Urinary bladder (tissue), 4 donors: ENCODE measurements around the gene NPPA. TPM values are rescaled to one million over a fixed set of nuclear protein-coding genes. Genes with fewer than 3 reads are reported as not detected.

Experiments used
- DNase-seq: peaks from one replicate; pipeline ENCODE4 v3.0.0-alpha.2; 2015; ENCODE audit errors: extremely low spot score
- H3K27ac ChIP-seq: one replicate; pipeline ENCODE4 v1.5.1; 2013; ENCODE audit warnings: low read depth, mild to moderate bottlenecking, moderate library complexity
- H3K36me3 ChIP-seq: one replicate; pipeline ENCODE4 v1.6.1; 2013; ENCODE audit warnings: mild to moderate bottlenecking, moderate library complexity; ENCODE audit not compliant: insufficient read depth
- H3K4me1 ChIP-seq: one replicate; pipeline ENCODE4 v1.6.1; 2013; ENCODE audit warnings: mild to moderate bottlenecking, moderate library complexity; ENCODE audit not compliant: insufficient read depth
- H3K4me3 ChIP-seq: one replicate; pipeline ENCODE4 v1.5.1; 2013; ENCODE audit warnings: low read depth, low read length
- WGBS: extraction: QIAGEN DNeasy Blood & Tissue Kit; methylation state at CpG from one replicate; pipeline ENCODE4 v1.1.7; 2013; 5-methylcytosine and 5-hydroxymethylcytosine counted together
- polyA plus RNA-seq: library from polyadenylated mRNA; stranded (reverse); fragments of 200-250 nt; gene quantifications from one replicate; pipeline ENCODE4 v1.2.3, GENCODE V29; 2013
- total RNA-seq: library from RNA; depleted of rRNA; stranded (reverse); fragments of >200 nt; gene quantifications from one replicate; pipeline ENCODE4 v1.2.3, GENCODE V29; 2014
- donor health status: healthy with polysubstance abuse.
- donor health status: healthy.

NPPA gene
- total and polyA plus RNA-seq, 2 donors = 1.0 TPM; not detected in 1

DNA sequence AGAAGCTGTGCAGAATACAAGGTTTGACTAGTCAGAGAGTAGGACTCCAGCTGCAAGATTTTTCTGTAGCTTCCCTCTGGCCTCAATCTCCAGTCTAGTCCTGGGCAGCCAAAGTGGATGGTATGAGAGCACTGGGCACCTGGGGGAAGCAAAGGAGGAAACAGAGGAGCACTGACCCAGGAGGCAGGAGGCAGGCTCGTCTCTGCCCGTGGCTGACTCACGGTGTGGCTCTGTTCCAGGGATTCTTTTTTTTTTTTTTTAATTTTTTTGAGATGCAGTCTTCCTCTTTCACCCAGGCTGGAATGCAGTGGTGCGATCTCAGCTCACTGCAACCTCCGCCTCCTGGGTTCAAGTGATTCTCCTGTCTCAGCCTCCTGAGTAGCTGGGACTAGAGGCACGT, 15.3 kb upstream of the NPPA start:
- DNase-seq = no peak
- H3K4me3 ChIP-seq = no peak overlapping the region
- H3K36me3 ChIP-seq = no peaks in the 10 kb centered on the region
- 37% methylated on average over 6 of the region's 6 CpGs for WGBS
- no peaks in the 10 kb centered on the region for H3K4me1 ChIP-seq
- no peak overlapping the region for H3K27ac ChIP-seq

DNA sequence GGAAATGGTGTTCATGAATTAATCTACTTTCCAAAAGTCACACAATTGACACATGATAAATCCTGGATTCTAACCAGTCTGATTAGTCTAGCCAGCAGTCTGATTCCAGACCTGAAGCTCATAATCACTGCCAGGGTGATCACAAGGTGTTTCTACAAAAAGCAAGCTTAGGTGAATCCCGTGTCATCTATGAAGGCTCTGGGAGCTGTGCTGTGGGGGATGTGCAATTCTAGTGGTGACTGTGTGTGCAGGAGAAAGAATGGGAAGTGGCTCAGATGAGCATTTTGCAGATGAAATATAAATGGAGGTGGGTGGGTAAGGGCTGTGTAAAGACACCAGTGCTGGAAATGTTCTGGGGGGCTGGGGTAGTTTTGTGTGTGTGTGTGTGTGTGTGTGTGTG, 13.0 kb upstream of the NPPA start:
- no peak for DNase-seq
- no peaks in the 10 kb centered on the region for H3K36me3 ChIP-seq
- WGBS = 62% methylated on average over 1 of the region's 1 CpG
- H3K4me3 ChIP-seq = no peak overlapping the region
- H3K4me1 ChIP-seq = no peaks in the 10 kb centered on the region
- H3K27ac ChIP-seq = no peak overlapping the region

DNA sequence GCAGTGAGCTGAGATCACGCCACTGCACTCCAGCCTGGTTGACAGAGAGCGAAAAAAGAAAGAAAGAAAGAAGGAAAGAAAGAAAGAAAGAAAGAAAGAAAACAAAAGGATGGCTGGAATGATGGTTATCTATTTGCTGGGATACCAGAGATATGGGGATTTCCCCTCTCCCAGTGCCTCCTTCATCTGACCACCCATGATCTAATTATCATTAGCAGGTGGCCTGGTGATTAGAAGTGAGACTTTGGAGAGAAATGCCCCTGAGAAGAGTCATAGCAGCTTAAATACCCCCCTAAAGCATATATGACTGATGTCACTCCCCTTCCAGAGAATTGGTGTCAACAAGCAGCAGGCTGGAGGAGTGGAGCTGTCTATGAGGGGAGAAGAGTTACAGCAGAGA, 12.5 kb upstream of the NPPA start:
- Histone ChIP-seq H3K4me3 (no peak overlapping the region), H3K27ac (no peak overlapping the region), H3K4me1 (no peaks in the 10 kb centered on the region), H3K36me3 (no peaks in the 10 kb centered on the region)
- 49% methylated on average over 2 of the region's 2 CpGs for WGBS
- no peak for DNase-seq

DNA sequence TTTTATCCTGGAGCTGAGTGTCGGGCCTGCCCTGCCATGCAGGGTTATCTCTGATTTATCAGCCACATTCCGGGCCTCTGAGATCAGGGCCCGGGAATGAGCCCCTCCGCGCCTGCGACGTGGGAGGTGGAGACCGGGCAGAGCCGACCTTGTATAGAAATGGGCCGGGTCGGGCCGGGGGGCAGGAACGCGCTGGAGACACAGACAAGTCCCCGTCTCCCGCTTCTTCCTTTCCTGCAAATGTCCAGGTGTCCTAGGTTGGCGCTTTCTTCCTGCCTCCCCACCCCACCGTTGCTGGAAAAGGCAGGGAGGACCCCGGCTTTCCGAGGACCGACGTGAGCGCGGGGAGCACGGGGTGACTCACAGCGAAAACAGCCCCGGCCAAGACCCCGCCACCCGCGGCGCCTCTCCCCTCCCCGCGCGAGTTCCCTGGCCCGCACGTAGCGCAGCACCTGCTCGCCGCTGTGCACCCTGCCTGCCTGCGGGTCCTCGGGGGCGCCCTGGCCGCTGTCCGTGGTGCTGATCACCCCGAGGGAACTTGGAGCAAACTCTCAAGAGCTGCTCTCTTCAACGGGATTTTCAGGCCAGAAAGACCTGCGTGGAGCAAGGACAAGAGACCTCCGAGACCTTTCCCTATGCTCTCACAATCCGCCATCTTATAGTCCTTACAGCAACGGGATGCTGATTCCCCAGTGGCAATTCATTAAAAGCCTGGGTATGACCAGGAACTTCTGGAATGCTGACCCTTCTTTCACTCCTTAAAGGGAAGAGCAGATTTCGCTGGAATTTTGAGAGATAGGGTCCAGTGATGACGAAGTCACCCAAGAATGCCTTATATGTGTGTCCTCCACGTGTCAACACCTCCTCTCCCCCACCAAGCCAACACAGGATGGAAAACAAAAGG, 11.6 kb upstream of the NPPA start:
- Histone ChIP-seq H3K4me1 (no peaks in the 10 kb centered on the region), H3K4me3 (no peak overlapping the region), H3K27ac (no peak overlapping the region), H3K36me3 (no peaks in the 10 kb centered on the region)
- 3% methylated on average over 53 of the region's 53 CpGs for WGBS
- DNase-seq = no peak

DNA sequence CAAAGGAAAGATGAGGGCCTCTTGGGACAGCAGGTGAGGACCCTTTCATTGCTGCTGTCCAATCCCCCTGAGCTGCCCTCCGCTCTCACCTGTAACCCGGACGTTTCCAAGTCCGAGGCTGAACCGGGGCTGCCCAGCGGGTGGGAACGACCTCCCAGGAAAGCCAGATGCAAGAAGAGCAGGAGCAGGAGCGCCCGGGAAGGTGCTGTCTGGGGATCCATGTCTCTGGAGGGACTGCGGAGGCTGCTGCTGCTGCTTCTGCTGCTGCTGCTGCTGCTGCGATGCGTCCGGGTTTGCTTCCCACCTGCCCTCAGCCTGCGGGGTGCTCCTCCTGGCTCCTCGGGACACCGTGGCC, 11.0 kb upstream of the NPPA start, which contains the start of gene NPPB:
Gene NPPB, minus strand, starts transcription at position 333 of the 355 bp plus-strand sequence. Its CDS starts 112 bp downstream, at position 221.
- Histone ChIP-seq H3K36me3 (no peaks in the 10 kb centered on the region), H3K4me1 (no peaks in the 10 kb centered on the region), H3K4me3 (no peak within 1 kb of the TSS), H3K27ac (no peak within 1 kb of the TSS)
- no peak for DNase-seq
- 23% methylated on average over 16 of the region's 16 CpGs for WGBS

DNA sequence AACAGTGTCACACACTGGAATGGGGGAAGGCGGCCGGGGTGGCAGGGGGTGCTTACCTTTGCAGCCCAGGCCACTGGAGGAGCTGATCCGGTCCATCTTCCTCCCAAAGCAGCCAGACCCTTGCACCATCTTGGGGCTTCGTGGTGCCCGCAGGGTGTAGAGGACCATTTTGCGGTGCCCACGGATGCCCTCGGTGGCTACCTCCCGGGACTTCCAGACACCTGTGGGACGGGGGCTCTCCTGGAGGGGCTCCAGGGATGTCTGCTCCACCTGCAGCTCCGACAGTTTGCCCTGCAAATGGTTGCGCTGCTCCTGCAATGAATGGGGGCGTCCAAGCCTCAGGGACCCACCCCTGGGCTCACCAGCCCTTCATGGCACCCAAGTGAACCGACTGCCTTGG, 10.6 kb upstream of the NPPA start:
- no peak for DNase-seq
- 83% methylated on average over 14 of the region's 14 CpGs for WGBS
- Histone ChIP-seq H3K27ac (no peak overlapping the region), H3K4me1 (no peaks in the 10 kb centered on the region), H3K4me3 (no peak overlapping the region), H3K36me3 (no peaks in the 10 kb centered on the region)

DNA sequence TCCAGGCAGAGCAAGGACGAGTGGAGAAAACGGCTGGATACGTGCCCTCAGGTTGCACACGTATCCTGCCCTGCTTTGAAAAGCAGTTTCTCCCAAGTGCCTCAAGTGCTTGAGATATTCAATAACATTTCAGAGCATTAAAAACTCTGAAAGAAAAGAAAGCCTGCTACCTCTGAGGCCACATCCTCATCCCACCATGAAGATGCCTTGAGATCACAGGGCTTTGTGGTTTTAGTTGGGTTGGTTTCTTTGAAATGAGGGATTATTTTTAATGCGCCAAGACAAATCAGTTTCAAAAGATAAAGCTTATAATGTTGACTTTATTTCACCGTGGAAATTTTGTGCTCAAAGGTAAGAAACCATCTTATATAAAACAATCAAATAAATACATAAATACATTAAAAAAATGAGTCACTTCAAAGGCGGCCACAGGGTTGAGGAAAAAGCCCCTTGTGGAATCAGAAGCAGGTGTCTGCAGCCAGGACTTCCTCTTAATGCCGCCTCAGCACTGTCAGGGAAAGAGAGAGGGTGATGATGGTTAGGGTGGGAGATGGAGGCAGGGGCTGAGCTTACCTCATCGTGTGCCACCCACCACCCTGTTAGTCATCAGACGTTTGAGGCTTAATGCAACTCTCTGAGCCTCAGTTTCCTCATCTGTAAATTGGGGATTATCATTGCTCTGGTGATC, 9.7 kb upstream of the NPPA start:
- no peaks in the 10 kb centered on the region for H3K4me1 ChIP-seq
- no peaks in the 10 kb centered on the region for H3K36me3 ChIP-seq
- WGBS = 40% methylated on average over 10 of the region's 10 CpGs
- H3K27ac ChIP-seq = no peak overlapping the region
- no peak for DNase-seq
- H3K4me3 ChIP-seq = no peak overlapping the region

DNA sequence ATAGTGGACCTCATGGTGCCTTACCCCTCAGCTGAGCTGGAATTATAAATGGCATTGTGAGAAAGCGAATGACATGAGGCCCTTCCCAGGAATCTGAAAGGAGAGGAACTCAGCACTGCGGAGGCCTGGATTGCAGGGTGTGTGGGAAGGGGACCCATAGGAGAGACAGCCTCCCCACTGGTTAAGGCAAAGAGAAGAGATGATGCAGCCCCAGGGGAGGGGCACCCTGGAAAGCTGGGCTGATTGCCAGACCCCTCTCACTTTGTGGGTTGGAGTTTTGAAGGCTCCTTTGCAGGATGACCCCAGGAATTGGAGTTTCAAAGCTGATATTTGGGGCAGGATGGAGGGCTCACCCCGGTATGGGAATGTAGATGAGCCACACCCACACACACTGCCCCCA, 9.1 kb upstream of the NPPA start:
- Histone ChIP-seq H3K4me3 (no peak overlapping the region), H3K27ac (no peak overlapping the region), H3K36me3 (no peaks in the 10 kb centered on the region), H3K4me1 (no peaks in the 10 kb centered on the region)
- DNase-seq = no peak
- WGBS = 54% methylated on average over 3 of the region's 3 CpGs

DNA sequence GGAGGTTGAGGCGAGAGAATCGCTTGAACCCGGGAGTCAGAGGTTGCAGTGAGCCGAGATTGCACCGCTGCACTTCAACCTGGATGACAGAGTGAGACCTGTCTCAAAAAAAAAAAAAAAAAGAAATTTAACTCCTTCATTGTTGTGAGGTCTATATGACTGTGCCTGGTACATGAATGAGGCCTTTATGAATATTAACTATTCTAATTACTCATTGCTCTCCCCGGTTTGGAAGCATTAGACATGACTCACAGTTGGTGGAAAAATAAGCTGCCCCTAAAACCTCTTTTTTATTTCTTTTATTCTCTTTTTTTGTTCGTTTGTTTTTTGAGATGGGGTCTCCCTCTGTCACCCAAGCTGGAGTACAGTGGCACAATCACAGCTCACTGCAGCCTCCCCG, 7.8 kb upstream of the NPPA start:
- WGBS = 75% methylated on average over 8 of the region's 8 CpGs
- Histone ChIP-seq H3K27ac (no peak overlapping the region), H3K36me3 (no peaks in the 10 kb centered on the region), H3K4me1 (no peaks in the 10 kb centered on the region), H3K4me3 (no peak overlapping the region)
- DNase-seq = no peak

DNA sequence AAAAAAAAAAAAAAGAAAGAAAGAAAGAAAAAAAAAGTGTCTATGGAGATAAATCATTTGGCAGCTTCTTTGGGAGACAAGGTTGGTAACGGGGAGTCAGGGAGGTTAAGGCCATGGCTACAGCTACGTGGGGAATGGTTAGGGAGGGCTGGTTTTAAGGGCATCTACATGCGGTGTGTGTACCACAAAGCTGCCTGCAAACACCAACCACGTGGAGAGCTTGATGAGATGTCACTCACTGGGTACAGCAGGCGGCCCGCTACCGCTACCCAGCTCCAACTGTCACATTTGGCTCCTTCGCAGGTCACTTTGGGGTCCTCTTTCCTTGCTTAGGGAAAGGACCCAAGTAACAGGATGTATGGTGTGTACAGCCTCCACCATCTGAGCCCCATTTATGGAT, 6.9 kb upstream of the NPPA start:
- 48% methylated on average over 8 of the region's 8 CpGs for WGBS
- H3K27ac ChIP-seq = no peak overlapping the region
- no peak for DNase-seq
- no peaks in the 10 kb centered on the region for H3K4me1 ChIP-seq
- H3K36me3 ChIP-seq = no peaks in the 10 kb centered on the region
- H3K4me3 ChIP-seq = no peak overlapping the region

DNA sequence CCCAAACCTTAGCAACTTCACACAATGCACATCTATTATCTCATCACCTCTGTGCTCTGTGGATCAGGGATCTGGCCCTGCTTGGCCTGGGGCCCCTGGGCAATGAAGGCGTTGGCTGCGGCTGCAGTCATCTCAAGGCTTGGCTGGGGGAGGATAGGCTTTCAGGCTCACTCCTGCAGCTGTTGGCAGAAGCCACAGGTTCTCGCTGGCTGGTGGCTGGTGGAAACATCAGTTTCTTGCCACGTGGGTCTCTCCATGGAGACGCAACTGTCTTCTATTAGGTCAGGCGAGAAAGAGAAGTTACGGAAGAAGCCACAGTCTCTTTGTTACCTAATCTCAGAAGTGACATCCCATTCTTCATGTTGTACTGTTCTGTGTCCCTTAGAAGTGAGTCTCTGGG, 3.6 kb upstream of the NPPA start:
- no peaks in the 10 kb centered on the region for H3K36me3 ChIP-seq
- WGBS = 81% methylated on average over 7 of the region's 7 CpGs

DNA sequence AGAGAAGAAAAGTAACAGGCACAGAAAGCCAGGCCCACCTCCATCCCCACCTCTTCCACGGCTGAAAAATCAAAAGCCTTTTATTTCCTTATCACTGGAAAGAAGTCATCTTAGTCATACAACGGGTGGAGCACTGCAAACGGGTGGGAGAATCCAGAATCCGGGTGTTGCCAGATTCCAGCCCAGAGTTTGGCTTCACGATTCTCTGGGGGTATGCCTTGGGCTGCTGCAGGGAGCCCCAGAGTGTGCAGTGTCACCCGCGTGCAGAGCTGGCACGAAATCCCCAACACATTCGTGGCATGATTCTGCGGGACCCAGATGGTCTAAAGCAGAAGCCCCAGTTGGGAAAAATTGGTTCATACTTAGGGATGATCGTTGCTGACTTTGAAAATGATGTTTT, 2.6 kb upstream of the NPPA start:
- H3K36me3 ChIP-seq = no peaks in the 10 kb centered on the region
- no peak overlapping the region for H3K27ac ChIP-seq
- H3K4me1 ChIP-seq = no peaks in the 10 kb centered on the region
- 54% methylated on average over 11 of the region's 11 CpGs for WGBS
- no peak for DNase-seq
- H3K4me3 ChIP-seq = no peak overlapping the region

More for the DNA sequence above, 3.6 kb upstream of the NPPA start:
- H3K4me1 ChIP-seq = no peaks in the 10 kb centered on the region
- no peak for DNase-seq
- no peak overlapping the region for H3K27ac ChIP-seq
- no peak overlapping the region for H3K4me3 ChIP-seq

DNA sequence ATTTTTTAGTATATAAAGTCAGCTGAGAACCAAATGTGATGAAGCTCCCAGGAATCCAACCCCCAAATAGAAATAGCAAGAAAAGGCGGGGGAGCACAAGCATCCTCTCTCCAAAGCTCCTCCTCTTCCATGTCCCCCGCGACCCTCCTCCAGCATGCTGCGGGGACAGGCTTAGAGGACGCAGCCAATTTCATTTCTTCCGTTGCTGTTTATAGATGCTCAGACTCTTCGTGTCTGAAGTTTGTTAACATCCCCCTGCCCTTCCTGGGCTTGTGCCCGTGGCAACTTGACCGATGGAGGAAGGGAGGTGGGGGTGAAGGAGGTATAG, 754 bp upstream of the NPPA start:
- H3K4me1 ChIP-seq = no peaks in the 10 kb centered on the region
- WGBS = 66% methylated on average over 9 of the region's 9 CpGs
- no peak for DNase-seq
- H3K36me3 ChIP-seq = no peaks in the 10 kb centered on the region
- H3K27ac ChIP-seq = no peak overlapping the region
- no peak overlapping the region for H3K4me3 ChIP-seq

DNA sequence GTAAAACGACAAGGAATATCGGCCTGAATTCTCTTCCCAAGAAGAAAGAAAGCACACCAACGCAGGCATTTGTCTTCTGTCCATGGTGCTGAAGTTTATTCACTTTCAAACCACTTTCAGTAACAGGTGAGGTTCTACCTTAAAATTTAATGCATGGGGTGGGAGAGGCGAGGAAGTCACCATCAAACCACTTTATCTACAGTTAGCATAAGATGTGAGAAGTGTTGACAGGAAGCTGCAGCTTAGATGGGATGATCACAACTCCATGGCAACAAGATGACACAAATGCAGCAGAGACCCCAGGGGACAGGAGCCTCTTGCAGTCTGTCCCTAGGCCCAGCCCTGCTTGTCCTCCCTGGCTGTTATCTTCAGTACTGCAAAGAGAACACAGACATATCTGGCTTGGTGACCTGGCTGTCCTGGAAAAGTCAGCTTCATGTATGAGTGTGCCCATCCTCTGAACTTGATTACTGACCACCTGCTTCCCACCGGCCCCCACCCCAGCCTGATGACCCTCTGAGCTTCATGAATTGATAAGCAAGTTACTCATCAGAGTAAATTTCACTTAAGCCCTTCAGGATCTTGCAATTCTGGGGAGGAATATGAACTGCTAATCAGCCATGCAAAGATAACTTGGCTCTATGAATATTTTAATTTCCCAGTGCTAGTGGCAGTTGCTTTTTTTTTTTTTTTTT, 1.8 kb downstream of the NPPA start:
- H3K36me3 ChIP-seq = peaks cover 3% of the 10 kb centered on the region
- H3K27ac ChIP-seq = no peak overlapping the region
- H3K4me3 ChIP-seq = no peak overlapping the region
- no peaks in the 10 kb centered on the region for H3K4me1 ChIP-seq
- no peak for DNase-seq
- 43% methylated on average over 5 of the region's 5 CpGs for WGBS
